ENCODE data around the gene BLM. TPM values are rescaled to one million over a fixed set of nuclear protein-coding genes. Genes with fewer than 3 reads are reported as not detected.

Gene BLM
- total and polyA plus RNA-seq, 10 of the 15 experiments (the other 5 are each of a cell fraction or from before 2014, with no cell fraction given): 23.0 to 68.4 (median 43.9) TPM

- ChIA-PET SMC1A (ENCODE audit: uncharacterized antibody, unreplicated experiment) (no interaction called here), POLR2A (no interaction called here), CTCF (no interaction called here), RAD21 (ENCODE audit: unreplicated experiment) (no interaction called here)
- Histone ChIP-seq H3K79me2 (ENCODE audit: control insufficient read depth, insufficient read depth, low read length) (no peaks in the 10 kb centered on the region), H4K20me1 (ENCODE audit: control insufficient read depth, insufficient read depth) (no peaks in the 10 kb centered on the region), H3K9me3 (replicated peaks; ENCODE audit: control insufficient read depth, insufficient read depth, low read length) (no peaks in the 10 kb centered on the region), H3K27ac (ENCODE audit: control insufficient read depth, insufficient read depth) (no peak overlapping the region), H3K36me3 (ENCODE audit: control insufficient read depth in 2 of 2, insufficient read depth in 2 of 2, low read length in 1 of 2) (no peaks in the 10 kb centered on the region), H2AFZ (ENCODE audit: control insufficient read depth, low read depth, low read length) (no peak overlapping the region), H3K4me1 (ENCODE audit: control insufficient read depth, insufficient read depth, low read length) (0 out of 2 replicates have a peak, but pooled peaks cover under 1% of the 10 kb centered on the region), H3K4me2 (ENCODE audit: control insufficient read depth, insufficient read depth) (no peak overlapping the region), H3K9ac (ENCODE audit: control insufficient read depth, insufficient read depth, low read length) (no peak overlapping the region), H3K4me3 (no peak overlapping the region), H3K27me3 (replicated peaks in 1 of 2; ENCODE audit: control insufficient read depth in 2 of 2, insufficient read depth in 2 of 2, low read length in 1 of 2) (no peaks in the 10 kb centered on the region)
- WGBS (ENCODE audit: insufficient coverage, insufficient replicate concordance, low lambda C conversion rate, missing lambda C conversion rate): 85% methylated on average over 6 of the region's 6 CpGs
- TF ChIP-seq EED (IDR thresholded peaks at IDR 0.05; ENCODE audit: low read depth) (no peak), TARDBP (IDR thresholded peaks at IDR 0.05; ENCODE audit: borderline replicate concordance) (no peak), HDGF (IDR thresholded peaks at IDR 0.05) (no peak), EZH2 (IDR thresholded peaks at IDR 0.05; ENCODE audit: borderline replicate concordance, control insufficient read depth, low read depth, low read length) (no peak), MXI1 (IDR thresholded peaks at IDR 0.05; ENCODE audit: low read depth, low read length) (no peak), ZNF384 (IDR thresholded peaks at IDR 0.05; ENCODE audit: borderline replicate concordance, low read depth, low read length) (no peak), PAX5 (IDR thresholded peaks at IDR 0.05; ENCODE audit: borderline replicate concordance, low read depth, low read length) (no peak), HDAC6 (IDR thresholded peaks at IDR 0.05; ENCODE audit: unreplicated experiment) (no peak), RELA (IDR thresholded peaks at IDR 0.05; ENCODE audit: borderline replicate concordance, partially characterized antibody) (no peak), ZBTB11 (CRISPR knock-in tag; IDR thresholded peaks at IDR 0.05) (no peak), NKRF (conservative IDR thresholded peaks at IDR 0.05) (no peak), ZBTB40 (IDR thresholded peaks at IDR 0.05; ENCODE audit: borderline replicate concordance) (no peak), MEF2B (IDR thresholded peaks at IDR 0.05; ENCODE audit: partially characterized antibody, poor library complexity, severe bottlenecking) (no peak)
- ATAC-seq: no peak
- intact Hi-C loops (cut with micrococcal nuclease; ENCODE audit: unreplicated experiment): no loop called here
- DNase-seq (ENCODE audit: low read depth, low spot score): no peak
- BruUV-seq (replicated peaks): no TSS peak
- in situ Hi-C loops (cut with MboI): no loop called here
- FAIRE-seq: no peak
Measured at GRCh38 chr15:90862487-90862886, 145.3 kb downstream of the BLM start.

Measured in GM12878 (cell line).